Gastroesophageal sphincter (tissue), 3 donors: ENCODE data around the gene MRPL22.

Source experiments
- POLR2A ChIP-seq, 2 donors: fragments of 450-650 bp; IDR thresholded peaks; one replicate each; pipeline ENCODE4 v1.6.1; 2017; ENCODE audit warnings: antibody characterized with exemption in 2 of 2, mild to moderate bottlenecking in 2 of 2, moderate library complexity in 1 of 2
- POLR2AphosphoS5 ChIP-seq: sonication (generic); formaldehyde crosslinking; IDR thresholded peaks from one replicate; pipeline ENCODE4 v1.6.1; 2017; ENCODE audit warnings: antibody characterized with exemption
- TF ChIP-seq, protein P1 (sequence below), 4 experiments: fragments of 200-600 bp in 2 of 4; fragments of 450-650 bp in 2 of 4; sonication (generic) in 1 of 4; IDR thresholded peaks; one replicate each; pipeline ENCODE4 v1.5.1; 2017 to 2019; ENCODE audit warnings: antibody characterized with exemption in 4 of 4, mild to moderate bottlenecking in 2 of 4, moderate library complexity in 2 of 4

- TF ChIP-seq, protein P1, sequence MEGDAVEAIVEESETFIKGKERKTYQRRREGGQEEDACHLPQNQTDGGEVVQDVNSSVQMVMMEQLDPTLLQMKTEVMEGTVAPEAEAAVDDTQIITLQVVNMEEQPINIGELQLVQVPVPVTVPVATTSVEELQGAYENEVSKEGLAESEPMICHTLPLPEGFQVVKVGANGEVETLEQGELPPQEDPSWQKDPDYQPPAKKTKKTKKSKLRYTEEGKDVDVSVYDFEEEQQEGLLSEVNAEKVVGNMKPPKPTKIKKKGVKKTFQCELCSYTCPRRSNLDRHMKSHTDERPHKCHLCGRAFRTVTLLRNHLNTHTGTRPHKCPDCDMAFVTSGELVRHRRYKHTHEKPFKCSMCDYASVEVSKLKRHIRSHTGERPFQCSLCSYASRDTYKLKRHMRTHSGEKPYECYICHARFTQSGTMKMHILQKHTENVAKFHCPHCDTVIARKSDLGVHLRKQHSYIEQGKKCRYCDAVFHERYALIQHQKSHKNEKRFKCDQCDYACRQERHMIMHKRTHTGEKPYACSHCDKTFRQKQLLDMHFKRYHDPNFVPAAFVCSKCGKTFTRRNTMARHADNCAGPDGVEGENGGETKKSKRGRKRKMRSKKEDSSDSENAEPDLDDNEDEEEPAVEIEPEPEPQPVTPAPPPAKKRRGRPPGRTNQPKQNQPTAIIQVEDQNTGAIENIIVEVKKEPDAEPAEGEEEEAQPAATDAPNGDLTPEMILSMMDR (IDR thresholded peaks at IDR 0.05) = peak in 3 of 4 experiments; percentile 28 to 50 (median 43)
- peak; percentile 86 for TF ChIP-seq POLR2AphosphoS5
- peak; percentile 32 to 36 for TF ChIP-seq POLR2A (IDR thresholded peaks at IDR 0.05)
These were observed at the start of gene MRPL22 for GRCh38 chr5:154940772-154941620.
